TTC549 (cell line): Measurements from ENCODE around the gene GMPR.

ENCODE experiments used
- FAIRE-seq: peaks from 2 replicates; lab custom pipeline; 2012; peaks lifted over from hg19 to GRCh38; lab: Jason Lieb, UNC

GMPR gene

GRCh38 chr6:16238057-16238962 lies at the start of gene GMPR:
Gene GMPR (plus strand): TSS chr6:16238587. CDS start chr6:16238694, 107 bp downstream.
- FAIRE-seq = no peak

DNA sequence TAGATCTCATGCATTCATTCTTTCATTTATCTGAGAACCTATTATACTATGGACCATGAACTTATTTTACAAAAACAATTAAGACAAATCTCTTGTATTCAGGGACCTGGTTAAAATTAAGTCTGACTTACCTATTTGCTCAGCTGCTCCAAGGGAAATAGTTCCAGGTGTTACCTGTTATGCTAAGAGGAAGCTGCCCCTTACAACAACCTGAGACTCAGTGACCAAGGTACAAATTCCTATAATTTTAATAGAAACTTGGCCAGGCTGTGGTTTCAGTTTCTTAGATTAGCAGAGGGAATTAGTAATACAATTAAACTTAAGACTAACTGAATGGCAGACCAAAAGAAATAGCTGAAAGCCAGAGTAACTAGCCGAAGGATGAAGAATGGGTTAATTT lies 48.2 kb upstream of the GMPR start:
- no peak for FAIRE-seq

DNA sequence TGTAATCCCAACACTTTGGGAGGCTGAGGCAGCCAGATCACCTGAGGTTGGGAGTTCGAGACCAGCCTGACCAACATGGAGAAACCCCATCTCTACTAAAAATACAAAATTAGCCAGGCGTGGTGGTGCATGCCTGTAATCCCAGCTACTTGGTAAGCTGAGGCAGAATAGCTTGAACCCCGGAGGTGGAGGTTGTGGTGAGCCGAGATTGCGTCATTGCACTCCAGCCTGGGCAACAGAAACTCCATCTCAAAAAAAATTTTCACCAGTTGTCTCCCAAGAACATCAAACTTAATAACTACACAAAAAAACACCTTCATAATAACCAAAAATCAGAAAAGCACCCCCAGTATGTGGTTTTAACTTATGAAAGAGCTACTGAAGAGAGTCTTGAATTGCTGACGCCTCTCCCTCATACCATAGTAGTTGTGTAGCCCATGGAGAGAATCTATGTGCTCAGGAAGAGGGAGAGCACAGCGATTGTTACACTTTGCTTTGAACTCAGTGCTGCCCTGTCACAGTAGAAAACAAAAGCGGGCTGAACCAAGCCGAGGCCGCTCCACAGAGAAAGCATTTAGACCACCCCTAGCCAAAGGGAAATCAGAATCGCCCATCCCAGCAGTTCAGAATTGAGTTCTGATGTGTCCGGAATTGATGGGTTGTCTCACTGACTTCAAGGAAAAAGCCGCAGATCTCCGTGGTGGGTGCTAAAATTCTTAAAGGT lies 42.0 kb upstream of the GMPR start:
- FAIRE-seq = no peak

GRCh38 chr6:16196984-16197546 lies 41.3 kb upstream of the GMPR start:
- FAIRE-seq = no peak

- no peak for FAIRE-seq
These were observed 40.2 kb upstream of the GMPR start for GRCh38 chr6:16198061-16198705.

- no peak for FAIRE-seq
These were observed 38.6 kb upstream of the GMPR start for GRCh38 chr6:16199804-16200203.

DNA sequence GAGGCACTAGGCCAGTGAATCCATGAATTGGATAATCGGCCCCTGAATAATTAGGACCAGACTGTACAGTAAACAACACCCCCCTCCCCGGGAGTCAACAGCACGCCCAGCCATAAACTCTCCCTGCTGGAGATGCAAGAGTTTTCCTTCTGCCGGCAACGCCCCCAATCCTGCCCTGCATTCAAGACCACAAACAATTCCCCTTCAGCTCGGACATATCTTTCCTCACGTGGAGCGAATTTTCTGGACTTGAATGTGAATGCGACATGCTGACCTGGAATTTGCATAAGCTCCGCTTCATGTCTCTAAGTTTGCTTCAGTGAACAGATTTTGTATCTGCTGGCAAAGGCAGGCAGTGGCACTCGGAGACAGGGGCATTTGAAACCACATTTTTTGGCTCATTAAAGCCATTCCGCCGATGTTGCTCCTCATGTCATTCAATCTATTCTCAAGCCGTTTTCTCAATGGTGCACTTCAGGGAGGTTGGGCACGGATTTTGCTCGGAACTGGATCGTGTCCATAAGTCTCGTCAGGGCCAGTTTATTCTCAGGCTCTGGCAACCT lies 38.0 kb upstream of the GMPR start:
- no peak for FAIRE-seq

- no peak for FAIRE-seq
These were observed 36.7 kb upstream of the GMPR start for GRCh38 chr6:16201706-16202105.

- FAIRE-seq = no peak
These were observed 33.6 kb upstream of the GMPR start for GRCh38 chr6:16204653-16205376.

DNA sequence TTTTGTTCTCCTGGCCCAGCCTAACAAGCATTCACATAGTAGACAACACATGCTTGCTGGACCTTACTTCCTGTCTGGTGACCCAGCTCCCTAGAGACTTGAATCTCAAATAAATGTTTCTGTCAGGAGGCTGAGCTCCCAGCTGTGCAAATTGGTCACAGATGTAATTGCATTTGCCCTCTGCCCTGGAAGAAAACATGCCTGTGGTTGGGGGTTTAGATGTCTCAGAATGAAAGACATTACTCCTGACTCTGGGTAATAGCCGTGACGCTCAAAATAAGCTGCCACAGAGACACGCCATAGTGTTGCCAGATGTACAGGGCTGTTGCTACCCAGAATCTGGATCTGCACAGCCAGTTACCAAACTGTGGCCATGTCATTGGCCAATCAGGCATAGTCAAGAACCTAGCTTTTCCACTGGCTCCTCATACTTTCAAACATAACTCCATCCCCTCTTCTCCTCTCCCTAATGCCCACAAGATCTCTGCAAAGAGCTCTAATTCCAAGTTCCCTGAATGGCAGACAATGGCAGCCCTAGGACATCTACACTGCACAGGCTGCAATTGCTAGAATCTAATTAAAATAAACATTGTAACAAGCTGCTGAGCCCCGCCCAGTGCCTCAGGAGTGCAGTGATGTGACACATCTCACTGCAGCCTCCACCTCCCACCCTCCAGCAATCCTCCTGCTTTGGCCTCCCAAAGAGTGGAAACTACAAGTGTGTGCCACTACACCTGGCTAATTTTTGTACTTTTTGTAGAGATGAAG lies 32.8 kb upstream of the GMPR start:
- FAIRE-seq = no peak

GRCh38 chr6:16206595-16207037 lies 31.8 kb upstream of the GMPR start:
- peak; percentile 31 for FAIRE-seq

DNA sequence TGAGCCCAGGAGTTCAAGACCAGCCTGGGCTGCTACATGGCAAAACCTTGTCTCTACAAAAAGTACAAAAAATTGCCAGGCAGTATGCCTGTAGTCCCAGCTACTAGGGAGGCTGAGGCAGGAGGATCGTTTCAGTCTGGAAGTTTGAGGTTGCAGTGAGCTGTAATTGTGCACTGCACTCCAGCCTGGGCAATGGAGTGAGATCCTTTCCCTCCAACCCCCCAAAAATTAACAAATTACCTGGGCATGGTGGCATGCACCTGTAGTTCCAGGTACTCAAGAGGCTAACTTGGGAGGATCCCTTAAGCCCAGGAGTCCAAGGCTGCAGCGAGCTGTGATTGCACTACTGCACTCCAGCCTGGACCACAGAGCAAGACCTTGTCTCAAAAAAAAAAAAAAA lies 29.4 kb upstream of the GMPR start:
- no peak for FAIRE-seq

DNA sequence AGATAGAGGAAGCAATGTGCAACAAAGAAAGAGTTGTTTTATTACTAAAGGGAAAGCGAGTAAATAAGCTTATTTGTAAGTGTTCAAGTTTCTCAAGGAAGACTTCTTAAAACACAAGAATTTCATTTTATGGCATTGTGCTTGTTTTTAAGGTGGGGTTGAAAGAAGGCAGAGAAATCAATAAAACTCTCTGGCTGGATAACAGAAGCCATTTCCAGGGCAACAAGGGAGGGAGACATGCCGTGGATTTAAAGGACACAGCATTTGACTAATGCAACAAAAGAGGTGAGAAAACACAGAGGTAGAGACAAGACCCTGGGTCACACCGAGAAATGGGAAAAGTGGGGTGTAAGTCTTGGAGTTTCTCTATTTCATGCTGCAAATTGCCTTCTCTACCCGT lies 28.8 kb upstream of the GMPR start:
- FAIRE-seq = no peak

- no peak for FAIRE-seq
These were observed 26.1 kb upstream of the GMPR start for GRCh38 chr6:16212276-16212675.

DNA sequence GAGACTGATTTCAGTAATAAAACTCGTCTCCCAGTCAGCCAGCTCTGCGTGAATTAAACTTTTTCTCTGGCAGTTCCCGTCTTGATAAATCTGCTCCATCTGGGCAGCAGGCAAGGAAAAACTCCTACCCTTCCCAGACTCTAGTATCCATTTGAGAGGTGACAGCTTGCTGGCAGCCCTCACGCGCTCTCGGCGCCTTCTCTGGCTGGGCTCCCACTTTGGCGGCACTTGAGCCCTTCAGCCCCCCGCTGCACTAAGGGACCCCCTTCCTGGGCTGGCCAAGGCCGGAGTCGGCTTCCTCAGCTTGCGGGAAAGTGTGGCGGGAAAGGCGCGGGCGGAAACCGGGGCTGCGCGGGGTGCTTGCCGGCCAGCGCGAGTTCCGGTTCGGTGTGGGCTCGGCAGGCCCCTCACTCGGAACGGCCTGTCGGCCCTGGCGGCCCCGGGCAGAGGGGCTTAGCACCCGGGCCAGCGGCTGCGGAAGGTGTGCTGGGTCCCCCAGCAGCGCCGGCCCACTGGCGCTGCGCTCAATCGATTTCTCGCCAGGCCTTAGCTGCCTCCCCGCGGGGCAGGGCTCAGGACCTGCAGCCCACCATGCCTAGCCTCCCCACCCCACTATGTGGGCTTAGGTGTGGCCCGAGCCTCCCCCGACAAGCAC lies 21.8 kb upstream of the GMPR start:
- FAIRE-seq = no peak

DNA sequence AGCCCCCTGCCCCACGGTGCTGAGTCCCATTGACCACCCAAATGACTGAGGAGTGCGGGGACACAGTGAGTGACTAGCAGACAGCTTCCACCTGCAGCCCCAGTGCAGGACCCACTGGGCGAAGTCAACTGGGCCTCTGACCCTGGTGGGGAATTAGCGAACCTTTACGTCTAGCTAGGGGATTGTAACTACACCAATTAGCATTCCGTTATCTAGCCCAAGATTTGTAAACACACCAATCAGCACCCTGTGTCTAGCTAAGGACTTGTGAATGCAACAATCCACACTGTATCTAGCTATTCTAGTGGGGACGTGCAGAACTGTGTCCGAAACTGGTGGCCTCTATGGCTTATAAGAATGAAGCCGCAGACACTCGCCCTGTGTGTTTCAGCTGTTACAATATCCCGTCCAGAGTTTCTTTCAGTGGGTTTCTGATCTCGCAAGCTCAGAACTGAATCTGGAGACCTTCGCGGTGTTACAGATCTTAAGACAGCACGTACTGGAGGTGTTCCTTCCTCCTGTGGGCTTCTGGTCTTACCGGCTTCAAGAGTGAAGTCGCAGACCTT lies 21.1 kb upstream of the GMPR start:
- no peak for FAIRE-seq

- no peak for FAIRE-seq
These were observed 15.6 kb upstream of the GMPR start for GRCh38 chr6:16222826-16223225.

GRCh38 chr6:16223362-16223761 lies 15.0 kb upstream of the GMPR start:
- FAIRE-seq = no peak

DNA sequence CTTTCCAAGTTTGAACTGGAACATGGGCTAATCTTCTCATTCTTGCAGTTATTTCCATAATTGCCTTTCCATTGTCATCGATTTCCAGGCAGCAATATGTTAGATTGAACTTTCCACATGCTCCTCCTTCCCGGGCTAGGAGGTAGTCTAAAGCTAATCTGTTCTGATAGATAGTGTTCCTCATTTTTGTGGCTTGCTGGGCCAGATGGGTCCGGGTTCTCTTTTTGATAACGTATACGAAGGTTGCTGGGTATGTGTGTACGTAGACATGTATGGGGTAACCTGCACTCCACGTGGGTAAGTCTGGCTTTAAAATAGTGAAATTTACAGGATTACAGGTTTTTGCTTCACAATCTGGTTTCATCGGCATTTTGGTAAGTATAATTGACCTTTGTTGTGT lies 14.0 kb upstream of the GMPR start:
- FAIRE-seq = no peak
